ENCODE data around the gene KLHL17. TPM values are rescaled to one million over a fixed set of nuclear protein-coding genes. Genes with fewer than 3 reads are reported as not detected.

The KLHL17 gene
- total RNA-seq, 4 donors from 2014 or later: 1.3 to 5.7 (median 2.3) TPM

DNA sequence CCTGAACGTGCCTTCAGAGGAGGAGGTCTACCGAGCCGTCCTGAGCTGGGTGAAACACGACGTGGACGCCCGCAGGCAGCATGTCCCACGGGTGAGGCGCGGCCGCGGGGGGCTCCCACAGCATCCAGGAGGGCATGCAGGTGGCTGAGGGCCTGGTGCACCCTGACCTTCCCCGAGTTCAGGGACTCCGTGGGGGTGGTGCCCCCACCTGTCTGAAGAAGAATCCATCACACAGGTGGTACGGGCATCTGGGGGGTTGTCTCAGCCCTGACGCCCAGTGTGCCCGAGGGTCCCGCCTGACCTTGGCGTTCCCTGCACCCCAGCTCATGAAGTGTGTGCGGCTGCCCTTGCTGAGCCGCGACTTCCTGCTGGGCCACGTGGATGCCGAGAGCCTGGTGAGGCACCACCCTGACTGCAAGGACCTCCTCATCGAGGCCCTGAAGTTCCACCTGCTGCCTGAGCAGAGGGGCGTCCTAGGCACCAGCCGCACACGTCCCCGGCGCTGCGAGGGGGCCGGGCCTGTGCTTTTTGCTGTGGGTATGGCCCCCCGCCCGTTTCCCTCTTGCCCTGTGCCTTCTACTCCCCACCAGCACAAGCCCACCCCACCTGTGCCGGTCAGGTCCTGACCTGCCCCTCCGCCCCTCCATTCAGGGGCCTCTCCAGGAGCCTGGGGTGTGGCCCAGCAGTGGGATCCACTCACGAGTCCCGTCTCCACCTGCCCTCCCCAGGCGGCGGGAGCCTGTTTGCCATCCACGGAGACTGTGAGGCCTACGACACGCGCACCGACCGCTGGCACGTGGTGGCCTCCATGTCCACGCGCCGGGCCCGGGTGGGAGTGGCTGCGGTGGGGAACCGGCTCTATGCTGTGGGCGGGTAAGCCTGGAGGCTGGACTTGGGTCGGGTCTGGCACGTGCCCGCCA is 2.3 kb downstream of the KLHL17 start:
- DNase-seq (peak in 1 of 2 donors; percentile 14), ATAC-seq (no peak)
- peaks cover 14 to 26% of the 10 kb centered on the region in 2 donors for H3K4me1 ChIP-seq
- no peak for TF ChIP-seq POLR2A (IDR thresholded peaks at IDR 0.05)
- TF ChIP-seq CTCF (IDR thresholded peaks at IDR 0.05 in 4 of 5, conservative IDR thresholded peaks at IDR 0.05 in 1 of 5): no peak
- peaks cover 0 to 2% of the 10 kb centered on the region in 2 donors for H3K36me3 ChIP-seq
- intact Hi-C loops (cut with DNase I; ENCODE audit: low total_unique reads): loop anchor here (5.0 kb wide), 1 partner anchor 55 kb away; no protein-coding TSS in a partner anchor
- in situ Hi-C loops (cut with MboI; ENCODE audit: low sequenced_read_pairs in 4 of 4): no loop called here
- no peak overlapping the region for H3K27ac ChIP-seq
- H3K9me3 ChIP-seq: no peaks in the 10 kb centered on the region
- peaks cover 0 to 17% (median 0%) of the 10 kb centered on the region in 3 donors for H3K27me3 ChIP-seq
- H3K4me3 ChIP-seq: no peak overlapping the region

GRCh38 chr1:963301-963651 is 2.9 kb downstream of the KLHL17 start:
- no peak for ATAC-seq
- H3K36me3 ChIP-seq: peaks cover 0 to 2% of the 10 kb centered on the region in 2 donors
- in situ Hi-C loops (cut with MboI; ENCODE audit: low sequenced_read_pairs in 4 of 4) (no loop called here), intact Hi-C loops (cut with DNase I; ENCODE audit: low total_unique reads) (loop anchor here (5.0 kb wide), 1 partner anchor 56 kb away; no protein-coding TSS in a partner anchor)
- peaks cover 2 to 22% (median 3%) of the 10 kb centered on the region in 3 donors for H3K27me3 ChIP-seq
- H3K4me3 ChIP-seq: no peak overlapping the region
- no peak for DNase-seq
- H3K9me3 ChIP-seq: no peaks in the 10 kb centered on the region
- TF ChIP-seq CTCF (IDR thresholded peaks at IDR 0.05 in 4 of 5, conservative IDR thresholded peaks at IDR 0.05 in 1 of 5) (no peak), POLR2A (IDR thresholded peaks at IDR 0.05) (no peak)
- no peak overlapping the region for H3K27ac ChIP-seq
- peaks cover 8 to 20% of the 10 kb centered on the region in 2 donors for H3K4me1 ChIP-seq

DNA sequence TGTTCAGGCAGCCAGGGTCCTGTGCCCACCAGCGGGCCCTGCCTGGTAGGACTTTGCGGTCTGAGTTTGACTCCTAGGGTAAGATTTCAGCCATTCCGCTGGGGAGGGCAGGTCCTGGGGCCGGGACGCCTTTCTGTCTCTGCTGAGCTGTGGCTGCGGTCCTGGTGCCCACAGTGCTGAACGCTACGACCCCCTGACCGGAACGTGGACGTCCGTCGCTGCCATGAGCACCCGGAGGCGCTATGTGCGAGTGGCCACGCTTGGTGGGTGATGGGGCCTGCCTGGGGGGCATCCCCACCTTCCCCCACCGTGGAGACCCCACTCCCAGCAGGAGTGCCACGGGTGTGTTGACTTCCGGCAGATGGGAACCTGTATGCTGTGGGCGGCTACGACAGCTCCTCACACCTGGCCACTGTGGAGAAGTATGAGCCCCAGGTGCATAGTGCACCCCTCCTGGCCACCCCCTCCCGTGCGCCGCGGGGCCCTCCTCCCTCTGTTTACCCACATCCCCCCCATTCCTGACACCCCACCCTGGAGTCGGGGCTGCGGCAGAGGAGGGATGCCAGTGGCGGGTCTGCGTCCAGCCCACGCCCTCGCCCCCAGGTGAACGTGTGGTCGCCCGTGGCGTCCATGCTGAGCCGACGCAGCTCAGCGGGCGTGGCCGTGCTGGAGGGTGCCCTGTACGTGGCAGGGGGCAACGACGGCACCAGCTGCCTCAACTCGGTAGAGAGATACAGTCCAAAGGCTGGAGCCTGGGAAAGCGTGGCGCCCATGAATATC is 3.6 kb downstream of the KLHL17 start:
- no peak for ATAC-seq

More for the DNA sequence above, 3.6 kb downstream of the KLHL17 start:
- peaks cover 0 to 2% of the 10 kb centered on the region in 2 donors for H3K36me3 ChIP-seq
- peaks cover 2 to 22% (median 8%) of the 10 kb centered on the region in 3 donors for H3K27me3 ChIP-seq
- peak in 1 of 2 donors; percentile 15 for DNase-seq
- TF ChIP-seq POLR2A (IDR thresholded peaks at IDR 0.05) (no peak), CTCF (IDR thresholded peaks at IDR 0.05 in 4 of 5, conservative IDR thresholded peaks at IDR 0.05 in 1 of 5) (no peak)
- no peak overlapping the region for H3K4me3 ChIP-seq
- H3K9me3 ChIP-seq: no peaks in the 10 kb centered on the region
- no peak overlapping the region for H3K27ac ChIP-seq
- peaks cover 5 to 16% of the 10 kb centered on the region in 2 donors for H3K4me1 ChIP-seq
- intact Hi-C loops (cut with DNase I; ENCODE audit: low total_unique reads) (loop anchor here (5.0 kb wide), 1 partner anchor 57 kb away; no protein-coding TSS in a partner anchor), in situ Hi-C loops (cut with MboI; ENCODE audit: low sequenced_read_pairs in 4 of 4) (no loop called here)
